Liver (tissue), 3 donors: ENCODE results near the gene OGA.

Experiments
- ATF3 ChIP-seq: IDR thresholded peaks from 2 replicates; pipeline ENCODE4 v1.6.1; 2016; ENCODE audit warnings: antibody characterized with exemption
- FOXA1 ChIP-seq: IDR thresholded peaks from 2 replicates; pipeline ENCODE4 v1.6.1; 2016; ENCODE audit warnings: antibody characterized with exemption
- GABPA ChIP-seq, 2 donors: IDR thresholded peaks in 1 of 2; conservative IDR thresholded peaks in 1 of 2; 2 replicates each; pipeline ENCODE4 v1.6.1; 2016; ENCODE audit warnings: antibody characterized with exemption in 2 of 2, mild to moderate bottlenecking in 1 of 2, moderate library complexity in 1 of 2
- NR2F2 ChIP-seq: IDR thresholded peaks from 2 replicates; pipeline ENCODE4 v1.6.1; 2016; ENCODE audit warnings: antibody characterized with exemption
- REST ChIP-seq: IDR thresholded peaks from 2 replicates; pipeline ENCODE4 v1.6.1; 2016; ENCODE audit warnings: antibody characterized with exemption, mild to moderate bottlenecking
- RXRA ChIP-seq, 2 donors: IDR thresholded peaks; 2 replicates each; pipeline ENCODE4 v1.6.1; 2017 to 2018; ENCODE audit warnings: antibody characterized with exemption in 2 of 2, mild to moderate bottlenecking in 1 of 2
- TAF1 ChIP-seq: conservative IDR thresholded peaks from 2 replicates; pipeline ENCODE4 v1.6.1; 2016; ENCODE audit warnings: antibody characterized with exemption, mild to moderate bottlenecking
- YY1 ChIP-seq: IDR thresholded peaks from 2 replicates; pipeline ENCODE4 v1.6.1; 2016; ENCODE audit warnings: antibody characterized with exemption, mild to moderate bottlenecking
- TF ChIP-seq, protein P1 (sequence below): fragments of 150-350 bp; IDR thresholded peaks from 2 replicates; pipeline ENCODE4 v1.5.1; 2017; ENCODE audit warnings: improper control_type of control experiment, low read depth, low read length; ENCODE audit not compliant: missing input control
- donor health status: healthy.
- donor health status: healthy.

DNA sequence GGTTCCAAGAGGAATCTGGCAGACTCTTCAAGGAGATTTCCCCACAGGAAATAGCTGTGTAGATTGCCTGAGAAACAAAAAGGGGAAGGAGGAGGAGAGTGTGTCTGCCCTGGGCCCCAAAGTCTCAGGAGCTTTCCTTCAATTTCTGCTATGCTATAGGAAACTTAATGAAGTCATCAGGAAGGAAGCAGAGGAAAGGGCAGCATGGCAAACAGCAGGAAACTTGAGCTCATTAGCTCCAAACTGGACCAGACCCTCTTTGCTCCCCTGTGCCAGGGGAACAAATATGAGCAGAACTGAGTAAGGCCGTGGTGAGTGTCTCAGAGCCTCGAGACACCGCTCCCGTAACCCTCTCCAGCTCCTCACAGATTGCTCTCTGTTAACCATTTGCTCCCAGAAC lies 30.2 kb upstream of the OGA start:
- TF ChIP-seq ATF3, result no peak
- TF ChIP-seq FOXA1, result no peak
- TF ChIP-seq, protein P1, sequence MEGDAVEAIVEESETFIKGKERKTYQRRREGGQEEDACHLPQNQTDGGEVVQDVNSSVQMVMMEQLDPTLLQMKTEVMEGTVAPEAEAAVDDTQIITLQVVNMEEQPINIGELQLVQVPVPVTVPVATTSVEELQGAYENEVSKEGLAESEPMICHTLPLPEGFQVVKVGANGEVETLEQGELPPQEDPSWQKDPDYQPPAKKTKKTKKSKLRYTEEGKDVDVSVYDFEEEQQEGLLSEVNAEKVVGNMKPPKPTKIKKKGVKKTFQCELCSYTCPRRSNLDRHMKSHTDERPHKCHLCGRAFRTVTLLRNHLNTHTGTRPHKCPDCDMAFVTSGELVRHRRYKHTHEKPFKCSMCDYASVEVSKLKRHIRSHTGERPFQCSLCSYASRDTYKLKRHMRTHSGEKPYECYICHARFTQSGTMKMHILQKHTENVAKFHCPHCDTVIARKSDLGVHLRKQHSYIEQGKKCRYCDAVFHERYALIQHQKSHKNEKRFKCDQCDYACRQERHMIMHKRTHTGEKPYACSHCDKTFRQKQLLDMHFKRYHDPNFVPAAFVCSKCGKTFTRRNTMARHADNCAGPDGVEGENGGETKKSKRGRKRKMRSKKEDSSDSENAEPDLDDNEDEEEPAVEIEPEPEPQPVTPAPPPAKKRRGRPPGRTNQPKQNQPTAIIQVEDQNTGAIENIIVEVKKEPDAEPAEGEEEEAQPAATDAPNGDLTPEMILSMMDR, result no peak
- no peak for TF ChIP-seq YY1
- TF ChIP-seq NR2F2, result no peak
- no peak for TF ChIP-seq TAF1
- no peak for TF ChIP-seq GABPA (IDR thresholded peaks at IDR 0.05 in 1 of 2, conservative IDR thresholded peaks at IDR 0.05 in 1 of 2)
- TF ChIP-seq REST, result no peak
- no peak for TF ChIP-seq RXRA (IDR thresholded peaks at IDR 0.05)
